Liver (tissue), 9 donors: ENCODE measurements around the gene GTF2F2. TPM values are rescaled to one million over a fixed set of nuclear protein-coding genes. Genes with fewer than 3 reads are reported as not detected.

Experiments used
- DNase-seq: peaks from one replicate; pipeline ENCODE4 v3.0.0-alpha.2; 2017; ENCODE audit warnings: low spot score
- H3K27ac ChIP-seq, 2 donors: one replicate each; pipeline ENCODE4 v1.7.0; 2013; ENCODE audit warnings: inconsistent platforms in 2 of 2, low read length in 2 of 2, control low read depth in 1 of 2, low read depth in 1 of 2, mild to moderate bottlenecking in 1 of 2
- H3K27me3 ChIP-seq, 4 donors: one replicate each; pipeline versions ENCODE4 v1.6.1 to v1.7.0; 2013; ENCODE audit warnings: low read length in 3 of 4, inconsistent platforms in 1 of 4, mild to moderate bottlenecking in 1 of 4, moderate library complexity in 1 of 4; ENCODE audit not compliant: control insufficient read depth in 4 of 4, insufficient read depth in 4 of 4
- H3K36me3 ChIP-seq, 4 donors: one replicate each; pipeline versions ENCODE4 v1.6.1 to v1.7.0; 2013; ENCODE audit warnings: low read length in 3 of 4, mild to moderate bottlenecking in 3 of 4, low read depth in 1 of 4, moderate library complexity in 1 of 4; ENCODE audit not compliant: control insufficient read depth in 4 of 4, insufficient read depth in 3 of 4
- H3K4me1 ChIP-seq, 4 donors: one replicate each; pipeline versions ENCODE4 v1.6.1 to v1.7.0; 2013; ENCODE audit warnings: low read length in 3 of 4, mild to moderate bottlenecking in 3 of 4, moderate library complexity in 1 of 4; ENCODE audit not compliant: control insufficient read depth in 4 of 4, insufficient read depth in 4 of 4
- H3K4me3 ChIP-seq, 3 donors: one replicate each; pipeline versions ENCODE4 v1.6.1 to v1.7.0; 2013; ENCODE audit warnings: low read length in 3 of 3, control low read depth in 1 of 3, low read depth in 1 of 3, mild to moderate bottlenecking in 1 of 3
- H3K9ac ChIP-seq, 2 donors: one replicate each; pipeline ENCODE4 v1.7.0; 2013; ENCODE audit warnings: low read length in 2 of 2, mild to moderate bottlenecking in 2 of 2, moderate library complexity in 2 of 2, control low read depth in 1 of 2, low read depth in 1 of 2
- H3K9me3 ChIP-seq, 4 donors: one replicate each; pipeline versions ENCODE4 v1.6.1 to v1.7.0; 2013; ENCODE audit warnings: low read length in 3 of 4; ENCODE audit not compliant: control insufficient read depth in 4 of 4
- EGR1 ChIP-seq, 2 donors: IDR thresholded peaks; 2 replicates each; pipeline ENCODE4 v1.6.1; 2016 to 2018; ENCODE audit warnings: antibody characterized with exemption in 2 of 2, low read depth in 2 of 2
- FOXA1 ChIP-seq: IDR thresholded peaks from 2 replicates; pipeline ENCODE4 v1.6.1; 2016; ENCODE audit warnings: antibody characterized with exemption
- FOXA2 ChIP-seq: IDR thresholded peaks from 2 replicates; pipeline ENCODE4 v1.6.1; 2016; ENCODE audit warnings: antibody characterized with exemption
- GABPA ChIP-seq, 2 donors: IDR thresholded peaks in 1 of 2; conservative IDR thresholded peaks in 1 of 2; 2 replicates each; pipeline ENCODE4 v1.6.1; 2016; ENCODE audit warnings: antibody characterized with exemption in 2 of 2, mild to moderate bottlenecking in 1 of 2, moderate library complexity in 1 of 2
- HNF4A ChIP-seq, 2 donors: conservative IDR thresholded peaks; 2 replicates each; pipeline ENCODE4 v1.6.1; 2016; ENCODE audit warnings: antibody characterized with exemption in 2 of 2, mild to moderate bottlenecking in 2 of 2
- HNF4G ChIP-seq: IDR thresholded peaks from 2 replicates; pipeline ENCODE4 v1.6.1; 2016; ENCODE audit warnings: antibody characterized with exemption
- JUND ChIP-seq, 2 donors: IDR thresholded peaks; 2 replicates each; pipeline ENCODE4 v1.6.1; 2016; ENCODE audit warnings: antibody characterized with exemption in 2 of 2
- NR2F2 ChIP-seq: IDR thresholded peaks from 2 replicates; pipeline ENCODE4 v1.6.1; 2016; ENCODE audit warnings: antibody characterized with exemption
- RAD21 ChIP-seq, 2 donors: IDR thresholded peaks; 2 replicates each; pipeline ENCODE4 v1.6.1; 2016; ENCODE audit warnings: antibody characterized with exemption in 2 of 2, mild to moderate bottlenecking in 2 of 2
- RXRA ChIP-seq, 2 donors: IDR thresholded peaks; 2 replicates each; pipeline ENCODE4 v1.6.1; 2017 to 2018; ENCODE audit warnings: antibody characterized with exemption in 2 of 2, mild to moderate bottlenecking in 1 of 2
- SP1 ChIP-seq: IDR thresholded peaks from 2 replicates; pipeline ENCODE4 v1.6.1; 2018; ENCODE audit warnings: antibody characterized with exemption, mild to moderate bottlenecking
- TAF1 ChIP-seq: conservative IDR thresholded peaks from 2 replicates; pipeline ENCODE4 v1.6.1; 2016; ENCODE audit warnings: antibody characterized with exemption, mild to moderate bottlenecking
- YY1 ChIP-seq: IDR thresholded peaks from 2 replicates; pipeline ENCODE4 v1.6.1; 2016; ENCODE audit warnings: antibody characterized with exemption, mild to moderate bottlenecking
- WGBS: extraction: QIAGEN DNeasy Blood & Tissue Kit; methylation state at CpG from one replicate; pipeline ENCODE4 v1.1.7; 2013; 5-methylcytosine and 5-hydroxymethylcytosine counted together
- polyA plus RNA-seq, 2 donors: library from polyadenylated mRNA; stranded (reverse) in 1 of 2; unstranded in 1 of 2; fragments of 200-250 nt in 1 of 2; fragments of >200 nt in 1 of 2; fragmentation: Nextera tagmentation in 1 of 2; extraction: Ambion mirVana in 1 of 2; gene quantifications; one replicate each; pipeline versions ENCODE4 v1.2.1 to v1.2.3, GENCODE V29; 2013 to 2015
- total RNA-seq, 2 donors: library from RNA; depleted of rRNA; stranded (reverse); fragments of >200 nt; gene quantifications; one replicate each; pipeline ENCODE4 v1.2.3, GENCODE V29; 2014
- TF ChIP-seq, protein P1 (sequence below): fragments of 150-350 bp; IDR thresholded peaks from 2 replicates; pipeline ENCODE4 v1.5.1; 2017; ENCODE audit warnings: improper control_type of control experiment, low read depth, low read length; ENCODE audit not compliant: missing input control
- TF ChIP-seq, protein P2 (sequence below): IDR thresholded peaks from 2 replicates; pipeline ENCODE4 v1.6.1; 2016; ENCODE audit warnings: antibody characterized with exemption
- TF ChIP-seq, protein P3 (sequence below): IDR thresholded peaks from 2 replicates; pipeline ENCODE4 v1.6.1; 2016; ENCODE audit warnings: antibody characterized with exemption
- donor health status: healthy.
- donor health status: healthy.
- donor health status: healthy.
- donor health status: healthy.
- donor health status: healthy.

GTF2F2 gene
- total and polyA plus RNA-seq, 4 donors: 6.0 to 8.5 (median 7.3) TPM

DNA sequence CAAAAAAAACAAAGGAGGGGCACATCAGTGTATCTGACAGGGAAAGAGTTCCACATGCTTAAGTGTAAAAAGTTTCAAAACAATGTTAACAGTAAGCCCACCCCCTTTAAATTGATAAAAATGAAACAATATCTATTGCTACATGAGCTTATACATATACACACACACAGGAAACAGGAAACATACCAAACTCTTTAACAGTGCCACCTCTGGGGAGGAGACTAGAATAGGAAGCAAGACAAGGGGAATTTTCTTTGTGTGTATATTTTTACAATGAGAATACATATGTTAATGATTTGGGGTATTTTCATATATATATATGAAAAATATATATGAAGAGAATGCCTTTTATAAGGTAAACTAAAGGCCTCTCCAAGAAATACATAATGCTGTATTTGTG lies 175.9 kb downstream of the GTF2F2 start:
- Histone ChIP-seq H3K36me3 (no peaks in the 10 kb centered on the region), H3K27me3 (no peaks in the 10 kb centered on the region), H3K27ac (no peak overlapping the region), H3K9me3 (no peaks in the 10 kb centered on the region), H3K4me3 (no peak overlapping the region), H3K4me1 (no peaks in the 10 kb centered on the region), H3K9ac (no peak overlapping the region)
- DNase-seq: no peak
- no peak for TF ChIP-seq NR2F2
- no peak for TF ChIP-seq GABPA (IDR thresholded peaks at IDR 0.05 in 1 of 2, conservative IDR thresholded peaks at IDR 0.05 in 1 of 2)
- no peak for TF ChIP-seq FOXA1
- TF ChIP-seq, protein P1, sequence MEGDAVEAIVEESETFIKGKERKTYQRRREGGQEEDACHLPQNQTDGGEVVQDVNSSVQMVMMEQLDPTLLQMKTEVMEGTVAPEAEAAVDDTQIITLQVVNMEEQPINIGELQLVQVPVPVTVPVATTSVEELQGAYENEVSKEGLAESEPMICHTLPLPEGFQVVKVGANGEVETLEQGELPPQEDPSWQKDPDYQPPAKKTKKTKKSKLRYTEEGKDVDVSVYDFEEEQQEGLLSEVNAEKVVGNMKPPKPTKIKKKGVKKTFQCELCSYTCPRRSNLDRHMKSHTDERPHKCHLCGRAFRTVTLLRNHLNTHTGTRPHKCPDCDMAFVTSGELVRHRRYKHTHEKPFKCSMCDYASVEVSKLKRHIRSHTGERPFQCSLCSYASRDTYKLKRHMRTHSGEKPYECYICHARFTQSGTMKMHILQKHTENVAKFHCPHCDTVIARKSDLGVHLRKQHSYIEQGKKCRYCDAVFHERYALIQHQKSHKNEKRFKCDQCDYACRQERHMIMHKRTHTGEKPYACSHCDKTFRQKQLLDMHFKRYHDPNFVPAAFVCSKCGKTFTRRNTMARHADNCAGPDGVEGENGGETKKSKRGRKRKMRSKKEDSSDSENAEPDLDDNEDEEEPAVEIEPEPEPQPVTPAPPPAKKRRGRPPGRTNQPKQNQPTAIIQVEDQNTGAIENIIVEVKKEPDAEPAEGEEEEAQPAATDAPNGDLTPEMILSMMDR: no peak
- TF ChIP-seq RXRA (IDR thresholded peaks at IDR 0.05): no peak

DNA sequence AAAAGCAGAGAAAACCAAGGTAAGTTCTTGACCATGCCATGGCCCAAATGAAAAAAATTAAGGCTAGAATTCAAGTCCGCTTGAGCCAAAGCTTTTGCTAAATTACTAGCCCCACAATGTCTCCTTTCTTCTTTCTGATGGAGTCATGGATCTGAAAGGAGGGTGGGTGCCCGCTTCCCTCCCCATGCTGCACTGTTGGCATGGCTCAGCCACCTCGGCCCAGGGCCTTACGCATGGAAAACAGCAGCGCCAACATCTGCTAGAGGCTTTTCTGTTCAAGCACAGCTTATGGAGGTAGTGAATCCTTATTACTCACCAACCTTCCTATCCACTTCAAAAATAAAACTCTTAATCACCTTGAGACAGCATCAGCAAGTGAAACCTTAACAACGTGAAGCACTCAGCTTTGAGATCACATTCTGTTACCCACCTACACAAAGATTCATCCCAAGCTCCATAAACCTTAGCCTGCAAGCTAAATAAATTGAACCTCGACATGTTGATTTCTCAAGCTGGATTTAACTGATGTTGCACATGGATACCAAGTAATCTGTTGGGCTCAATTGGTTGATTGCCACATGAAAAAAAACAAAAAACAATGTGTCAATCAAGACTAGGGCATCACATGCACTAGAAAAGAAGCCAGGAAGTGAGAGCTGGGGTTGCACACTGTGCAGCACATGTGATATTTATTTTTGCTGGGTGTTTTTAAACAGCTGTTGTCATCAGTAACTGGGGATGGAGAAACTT lies 177.3 kb downstream of the GTF2F2 start:
- H3K4me1 ChIP-seq: no peaks in the 10 kb centered on the region
- H3K9ac ChIP-seq: no peak overlapping the region
- WGBS: 92% methylated on average over 7 of the region's 7 CpGs
- no peak overlapping the region for H3K4me3 ChIP-seq
- no peak for TF ChIP-seq YY1
- TF ChIP-seq, protein P1: no peak
- TF ChIP-seq GABPA (IDR thresholded peaks at IDR 0.05 in 1 of 2, conservative IDR thresholded peaks at IDR 0.05 in 1 of 2): no peak
- TF ChIP-seq RAD21 (IDR thresholded peaks at IDR 0.05): no peak
- TF ChIP-seq JUND (IDR thresholded peaks at IDR 0.05): no peak
- TF ChIP-seq TAF1: no peak
- no peak for TF ChIP-seq HNF4A (conservative IDR thresholded peaks at IDR 0.05)
- TF ChIP-seq, protein P2, sequence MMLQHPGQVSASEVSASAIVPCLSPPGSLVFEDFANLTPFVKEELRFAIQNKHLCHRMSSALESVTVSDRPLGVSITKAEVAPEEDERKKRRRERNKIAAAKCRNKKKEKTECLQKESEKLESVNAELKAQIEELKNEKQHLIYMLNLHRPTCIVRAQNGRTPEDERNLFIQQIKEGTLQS: no peak
- no peak for TF ChIP-seq HNF4G
- no peak for TF ChIP-seq NR2F2
- TF ChIP-seq SP1: no peak
- no peak for TF ChIP-seq EGR1 (IDR thresholded peaks at IDR 0.05; ENCODE audit: low read depth in 2 of 2)
- TF ChIP-seq FOXA2: no peak
- TF ChIP-seq RXRA (IDR thresholded peaks at IDR 0.05): no peak
- TF ChIP-seq, protein P3, sequence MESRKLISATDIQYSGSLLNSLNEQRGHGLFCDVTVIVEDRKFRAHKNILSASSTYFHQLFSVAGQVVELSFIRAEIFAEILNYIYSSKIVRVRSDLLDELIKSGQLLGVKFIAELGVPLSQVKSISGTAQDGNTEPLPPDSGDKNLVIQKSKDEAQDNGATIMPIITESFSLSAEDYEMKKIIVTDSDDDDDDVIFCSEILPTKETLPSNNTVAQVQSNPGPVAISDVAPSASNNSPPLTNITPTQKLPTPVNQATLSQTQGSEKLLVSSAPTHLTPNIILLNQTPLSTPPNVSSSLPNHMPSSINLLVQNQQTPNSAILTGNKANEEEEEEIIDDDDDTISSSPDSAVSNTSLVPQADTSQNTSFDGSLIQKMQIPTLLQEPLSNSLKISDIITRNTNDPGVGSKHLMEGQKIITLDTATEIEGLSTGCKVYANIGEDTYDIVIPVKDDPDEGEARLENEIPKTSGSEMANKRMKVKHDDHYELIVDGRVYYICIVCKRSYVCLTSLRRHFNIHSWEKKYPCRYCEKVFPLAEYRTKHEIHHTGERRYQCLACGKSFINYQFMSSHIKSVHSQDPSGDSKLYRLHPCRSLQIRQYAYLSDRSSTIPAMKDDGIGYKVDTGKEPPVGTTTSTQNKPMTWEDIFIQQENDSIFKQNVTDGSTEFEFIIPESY: no peak
- H3K36me3 ChIP-seq: no peaks in the 10 kb centered on the region
- DNase-seq: no peak
- no peak overlapping the region for H3K27ac ChIP-seq
- H3K9me3 ChIP-seq: no peaks in the 10 kb centered on the region
- no peaks in the 10 kb centered on the region for H3K27me3 ChIP-seq
